Natural killer cell treated with Interleukin-12 subunit alpha and Interleukin-12 subunit beta and Interleukin-15 and Interleukin-18, amount 100 ng/mL, for 72 hours (primary cell): Measurements from ENCODE around the gene TK2. TPM values are rescaled to one million over a fixed set of nuclear protein-coding genes. Genes with fewer than 3 reads are reported as not detected.
"Not testable (repeated sequence)": the region's sequence is repeated elsewhere in the genome, so short reads cannot be mapped to it uniquely, and the experiment has no call there.

Source experiments
- ATAC-seq, 2 donors: fragments of 150-1000 bp; cut with Tn5 transposase in 1 of 2; sonication (Bioruptor Pico), chemical (Tn5 transposase) in 1 of 2; 2 replicates each; pipeline ENCODE4 v1.10.0; 2021
- DNase-seq: peaks from one replicate; pipeline ENCODE4 v3.0.0; 2022; ENCODE audit warnings: low spot score
- H3K27ac Mint-ChIP-seq, 2 donors: 1 replicate in 1 of 2; 2 replicates in 1 of 2; pipeline ENCODE4 v1.8.0; 2022; ENCODE audit warnings: mixed read lengths in 2 of 2, mild to moderate bottlenecking in 1 of 2, moderate library complexity in 1 of 2
- H3K27me3 Mint-ChIP-seq, 2 donors: 1 replicate in 1 of 2; 2 replicates in 1 of 2; pipeline ENCODE4 v1.8.0; 2022; ENCODE audit warnings: mixed read lengths in 2 of 2
- H3K36me3 Mint-ChIP-seq: one replicate; pipeline ENCODE4 v1.8.0; 2022; ENCODE audit warnings: mixed read lengths
- H3K4me1 Mint-ChIP-seq, 2 donors: 1 replicate in 1 of 2; 2 replicates in 1 of 2; pipeline ENCODE4 v1.8.0; 2022; ENCODE audit warnings: low read depth in 2 of 2, mixed read lengths in 2 of 2, mild to moderate bottlenecking in 1 of 2
- H3K4me3 Mint-ChIP-seq: one replicate; pipeline ENCODE4 v1.8.0; 2022; ENCODE audit warnings: mixed read lengths
- H3K9me3 Mint-ChIP-seq: 2 replicates; pipeline ENCODE4 v1.8.0; 2022; ENCODE audit warnings: mixed read lengths
- total RNA-seq, 2 donors: library from RNA; stranded (reverse); gene quantifications; one replicate each; pipeline ENCODE4 v1.2.3, GENCODE V29; 2022

The TK2 gene
- total RNA-seq, 2 donors from 2014 or later: 5.9 to 6.3 TPM

DNA sequence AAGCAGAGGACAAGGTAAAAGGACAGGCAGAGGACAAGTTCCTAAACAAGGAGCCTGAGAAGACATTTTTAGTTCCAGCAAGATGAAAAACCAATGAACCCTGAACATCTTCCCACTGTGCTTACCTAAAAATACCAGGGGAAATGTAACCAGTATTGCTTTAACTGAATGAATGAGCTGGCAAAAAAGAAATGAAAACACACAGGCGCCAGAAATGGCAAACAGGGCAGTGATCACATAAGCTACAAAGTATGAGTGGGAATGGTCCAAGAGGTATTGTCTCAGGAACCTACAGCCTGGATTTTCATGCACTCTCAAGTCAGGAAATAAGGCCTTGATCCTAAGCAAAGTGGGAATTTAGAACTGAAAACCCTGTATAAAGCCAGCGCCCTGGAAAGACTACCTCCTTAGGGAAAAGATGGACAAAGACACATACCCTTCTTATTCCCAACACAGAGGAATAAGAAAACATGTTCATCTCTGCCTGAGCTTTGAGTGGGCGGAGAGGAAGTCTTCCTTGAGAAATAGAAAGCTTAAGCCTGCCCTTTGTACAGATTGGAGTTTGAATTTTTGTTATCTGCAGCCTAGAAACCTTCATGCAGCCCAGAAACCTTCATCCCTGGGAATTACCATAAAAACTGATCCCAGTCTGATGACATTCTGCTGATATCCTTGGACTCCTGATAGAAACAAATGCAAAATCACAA, 31.5 kb upstream of the TK2 start:
- DNase-seq: no peak
- peaks cover 0 to 11% of the 10 kb centered on the region in 2 donors for H3K4me1 Mint-ChIP-seq
- no peak overlapping the region for H3K27ac Mint-ChIP-seq
- peaks cover 18 to 23% of the 10 kb centered on the region in 2 donors for H3K27me3 Mint-ChIP-seq
- H3K4me3 Mint-ChIP-seq: no peak overlapping the region
- ATAC-seq: no peak
- no peaks in the 10 kb centered on the region for H3K9me3 Mint-ChIP-seq
- H3K36me3 Mint-ChIP-seq: no peaks in the 10 kb centered on the region

DNA sequence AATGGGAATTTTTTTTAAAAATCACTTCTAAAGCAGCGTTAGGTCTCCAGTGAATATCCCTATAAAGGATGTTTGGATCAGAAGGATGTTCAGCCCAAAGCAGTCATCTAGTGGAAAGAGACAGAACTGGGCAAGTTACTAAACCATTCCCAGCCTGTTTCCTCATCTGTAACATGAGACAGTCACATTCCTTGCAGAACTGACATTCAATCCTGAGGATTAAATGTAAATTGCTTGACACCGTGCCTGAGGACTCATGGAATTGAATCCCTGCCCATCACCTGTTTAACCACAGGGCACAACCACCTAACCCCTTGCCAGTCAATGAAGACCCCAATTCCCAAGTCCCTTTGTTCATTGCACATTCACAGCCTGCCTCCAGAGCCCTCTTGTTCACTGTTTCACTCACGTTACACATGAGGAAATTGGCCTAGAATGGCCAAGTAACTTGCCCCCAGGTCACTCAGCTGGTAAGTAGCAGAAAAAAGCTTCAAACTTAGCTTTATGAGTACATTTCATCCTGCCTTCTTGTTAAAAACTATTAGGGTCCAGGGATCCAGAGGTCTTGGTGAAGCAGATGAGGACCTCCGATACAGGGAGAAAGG, 30.8 kb upstream of the TK2 start:
- Mint-ChIP-seq H3K9me3 (no peaks in the 10 kb centered on the region), H3K4me1 (peaks cover 0 to 8% of the 10 kb centered on the region in 2 donors), H3K36me3 (no peaks in the 10 kb centered on the region), H3K27ac (no peak overlapping the region), H3K27me3 (peaks cover 18 to 23% of the 10 kb centered on the region in 2 donors), H3K4me3 (no peak overlapping the region)
- DNase-seq (no peak), ATAC-seq (no peak)

DNA sequence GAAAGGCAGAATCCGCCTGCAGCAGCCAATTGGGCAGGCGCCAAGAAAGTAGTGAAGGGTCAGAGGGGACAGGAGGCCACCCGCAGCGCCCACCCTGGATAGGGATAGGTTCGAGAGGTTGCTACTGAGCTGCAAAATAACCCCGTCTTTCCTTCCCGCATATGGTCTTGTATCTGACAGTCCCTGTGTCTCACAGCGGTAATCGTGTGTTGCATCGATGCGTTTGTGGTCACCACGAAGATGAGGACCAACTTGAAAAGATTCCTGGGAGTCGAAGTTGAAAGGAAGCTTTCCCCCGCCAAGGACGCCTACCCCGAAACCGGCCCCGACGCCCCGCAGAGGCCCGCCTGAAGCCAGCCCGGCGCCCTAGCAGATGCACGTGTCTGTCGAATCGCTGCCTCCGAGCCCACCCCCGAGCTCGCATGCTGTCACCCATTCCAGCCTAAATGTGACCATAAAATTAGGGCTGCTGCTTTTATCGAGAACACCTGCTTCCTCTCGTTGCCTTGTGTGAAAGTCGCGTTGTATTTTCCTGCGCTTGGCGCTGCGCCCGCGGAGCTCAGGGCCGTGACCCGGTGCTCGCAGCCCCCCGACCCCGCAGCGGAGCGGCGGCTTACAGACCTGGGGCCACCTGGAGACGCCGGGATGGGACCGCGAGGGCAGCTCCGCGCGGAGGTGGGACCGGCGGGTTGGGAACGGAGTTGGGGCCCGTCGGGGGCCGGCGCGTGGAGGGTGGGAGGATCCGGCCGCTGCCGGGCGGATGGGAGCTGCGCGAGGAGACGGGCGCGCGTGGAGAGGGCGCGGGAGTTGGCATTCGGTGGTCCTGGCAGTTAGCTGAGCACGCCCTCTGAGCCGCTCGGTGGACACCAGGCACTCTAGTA, 29.0 kb upstream of the TK2 start, which contains the start of gene CMTM2:
Gene CMTM2, plus strand, starts transcription at position 813 of the 881 bp plus-strand sequence. CDS start 145 bp downstream, outside the sequence.
- DNase-seq (no peak), ATAC-seq (peak in 1 of 2 donors; percentile 48)
- peak within 1 kb of the TSS; percentile 58 for H3K4me3 Mint-ChIP-seq

DNA sequence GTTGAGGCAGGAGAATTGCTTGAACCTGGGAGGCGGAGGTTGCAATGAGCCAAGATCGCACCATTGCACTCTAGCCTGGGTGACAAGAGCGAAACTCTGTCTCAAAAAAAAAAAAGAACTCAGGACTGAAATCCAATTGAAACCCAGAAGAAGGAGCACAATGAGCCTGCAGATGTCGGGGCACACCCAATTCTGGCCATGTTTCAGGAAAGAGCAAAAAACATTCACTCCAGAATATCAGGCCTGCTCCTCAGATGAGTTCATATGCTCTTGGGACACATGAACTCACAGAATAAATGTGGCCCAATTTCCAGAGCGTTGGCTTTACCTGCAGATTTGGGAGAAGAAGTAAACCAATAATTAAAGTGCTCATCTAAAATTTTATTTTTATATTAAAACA, 26.4 kb upstream of the TK2 start:
- Mint-ChIP-seq H3K27me3 (peaks cover 18 to 23% of the 10 kb centered on the region in 2 donors), H3K9me3 (no peaks in the 10 kb centered on the region), H3K27ac (no peak overlapping the region), H3K4me3 (no peak overlapping the region), H3K36me3 (no peaks in the 10 kb centered on the region), H3K4me1 (peaks cover 19 to 22% of the 10 kb centered on the region in 2 donors)
- ATAC-seq: no peak
- no peak for DNase-seq

More for the DNA sequence above, 29.0 kb upstream of the TK2 start, which contains the start of gene CMTM2:
- Mint-ChIP-seq H3K27me3 (peaks cover 18 to 23% of the 10 kb centered on the region in 2 donors), H3K4me1 (peaks cover 6 to 11% of the 10 kb centered on the region in 2 donors), H3K36me3 (no peaks in the 10 kb centered on the region), H3K9me3 (no peaks in the 10 kb centered on the region), H3K27ac (no peak within 1 kb of the TSS)

DNA sequence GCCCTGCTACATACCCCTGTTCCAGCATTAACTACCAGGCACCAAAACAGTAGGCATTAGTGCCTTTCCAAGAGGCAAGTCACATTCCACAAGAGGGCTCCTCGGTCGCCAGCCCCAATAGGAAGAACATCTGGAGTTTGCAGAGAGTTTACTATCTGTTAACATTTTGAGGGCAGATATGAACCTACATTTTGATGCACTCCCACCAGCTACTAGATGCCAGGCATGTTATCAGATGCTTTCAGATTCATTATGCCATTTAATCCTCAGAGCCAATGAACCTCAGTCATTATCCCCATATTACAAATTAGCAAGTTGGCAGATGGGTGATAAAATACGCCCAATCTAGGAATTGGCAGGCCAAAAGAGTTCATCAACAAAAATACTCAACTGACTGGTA, 25.1 kb upstream of the TK2 start:
- Mint-ChIP-seq H3K4me1 (peaks cover 19 to 25% of the 10 kb centered on the region in 2 donors), H3K9me3 (no peaks in the 10 kb centered on the region), H3K27me3 (peaks cover 17 to 18% of the 10 kb centered on the region in 2 donors), H3K27ac (no peak overlapping the region), H3K36me3 (no peaks in the 10 kb centered on the region), H3K4me3 (no peak overlapping the region)
- ATAC-seq (no peak), DNase-seq (no peak)

DNA sequence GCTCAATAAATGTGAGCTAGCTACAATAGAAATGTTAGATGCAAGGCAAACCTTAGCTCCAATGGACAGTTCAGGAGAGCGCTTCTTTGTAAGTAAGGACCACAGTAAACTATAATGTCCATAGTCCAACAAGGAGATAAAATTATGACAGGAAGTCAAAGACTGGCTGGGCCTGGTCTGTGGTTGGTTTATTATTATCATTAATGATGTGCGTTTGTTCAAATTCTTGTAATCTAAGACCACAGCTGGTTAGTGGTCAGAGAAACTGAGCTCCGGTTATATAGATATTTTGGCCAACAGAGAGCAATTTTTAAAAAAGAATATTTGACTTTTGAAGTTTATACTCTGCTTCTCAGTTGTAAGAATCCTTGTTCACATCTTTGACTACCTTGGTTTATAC, 24.6 kb upstream of the TK2 start:
- Mint-ChIP-seq H3K27ac (no peak overlapping the region), H3K9me3 (no peaks in the 10 kb centered on the region), H3K36me3 (no peaks in the 10 kb centered on the region), H3K27me3 (peaks cover 14 to 18% of the 10 kb centered on the region in 2 donors), H3K4me3 (no peak overlapping the region), H3K4me1 (peaks cover 25% of the 10 kb centered on the region in 2 donors)
- ATAC-seq (no peak), DNase-seq (no peak)

DNA sequence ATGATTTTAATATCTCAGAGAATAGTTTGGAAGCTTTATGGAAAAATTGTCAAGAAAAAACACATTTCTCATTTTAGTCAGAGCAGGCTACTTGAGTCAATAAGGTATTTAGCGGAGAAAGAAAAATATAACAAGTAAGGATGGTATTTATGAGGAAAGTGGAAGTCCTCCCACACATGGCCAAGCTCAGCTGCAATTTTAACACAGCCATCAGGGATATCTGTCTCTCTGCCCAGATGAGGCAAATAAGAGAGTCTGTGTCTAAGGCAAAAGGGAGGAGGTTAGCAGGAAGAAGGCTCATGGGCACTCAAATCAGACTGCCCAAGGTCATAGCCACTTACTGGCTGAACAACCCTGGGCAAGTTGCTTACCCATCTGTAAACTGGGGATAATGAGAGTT, 24.2 kb upstream of the TK2 start:
- H3K4me3 Mint-ChIP-seq: no peak overlapping the region
- no peak for DNase-seq
- no peak overlapping the region for H3K27ac Mint-ChIP-seq
- no peak for ATAC-seq
- H3K36me3 Mint-ChIP-seq: no peaks in the 10 kb centered on the region
- peaks cover 27 to 29% of the 10 kb centered on the region in 2 donors for H3K4me1 Mint-ChIP-seq
- no peaks in the 10 kb centered on the region for H3K9me3 Mint-ChIP-seq
- H3K27me3 Mint-ChIP-seq: peaks cover 13 to 18% of the 10 kb centered on the region in 2 donors

DNA sequence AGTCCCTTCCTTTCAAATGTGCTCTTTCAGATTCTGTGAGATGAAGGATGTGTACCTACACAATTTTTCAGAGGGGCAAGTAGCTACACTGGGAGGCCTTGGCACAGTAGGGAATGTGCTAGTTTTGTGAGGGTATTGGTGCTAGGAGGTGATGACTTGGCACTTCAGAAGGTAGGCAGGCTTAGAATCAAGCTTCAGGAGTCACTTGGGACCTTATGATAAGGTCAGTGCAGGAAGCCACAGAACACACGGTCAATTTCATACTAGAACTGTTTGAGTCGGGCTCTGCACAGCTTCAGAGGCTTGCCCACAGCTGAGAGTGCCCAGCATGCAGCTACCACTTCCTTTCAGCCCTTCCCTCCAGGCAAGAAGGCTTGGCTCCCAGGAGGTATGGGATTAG, 22.4 kb upstream of the TK2 start:
- DNase-seq (no peak), ATAC-seq (no peak)
- peak overlapping the region; percentile 58 to 62 for H3K27ac Mint-ChIP-seq
- H3K4me1 Mint-ChIP-seq: peaks cover 25 to 31% of the 10 kb centered on the region in 2 donors
- H3K9me3 Mint-ChIP-seq: no peaks in the 10 kb centered on the region
- no peak overlapping the region for H3K4me3 Mint-ChIP-seq
- peaks cover 1 to 4% of the 10 kb centered on the region in 2 donors for H3K27me3 Mint-ChIP-seq
- peaks cover 6% of the 10 kb centered on the region for H3K36me3 Mint-ChIP-seq

DNA sequence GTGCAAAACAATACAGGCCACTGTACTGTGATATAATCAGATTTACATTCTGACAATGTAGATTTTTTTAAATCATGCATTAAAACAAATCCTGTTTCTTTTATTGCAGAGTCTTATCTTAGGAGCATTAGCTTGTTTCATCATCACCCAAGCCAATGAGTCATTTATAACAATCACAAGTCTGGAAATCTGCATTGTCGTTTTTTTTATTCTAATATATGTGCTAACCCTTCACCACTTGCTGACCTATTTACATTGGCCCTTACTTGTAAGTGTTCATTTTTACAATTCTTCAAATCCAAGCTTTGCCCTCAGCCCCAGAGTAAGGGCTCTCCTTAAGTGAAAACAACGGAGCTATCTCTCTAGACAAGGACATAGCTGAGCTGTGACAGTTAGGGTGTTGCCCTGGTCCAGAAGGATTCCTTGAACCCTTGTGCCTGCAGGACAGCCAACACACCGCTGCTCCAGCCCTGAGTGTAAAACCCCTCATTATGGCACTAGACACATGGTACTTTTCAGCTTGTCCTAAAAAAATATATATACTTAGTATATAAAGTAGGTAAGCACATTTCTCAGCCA, 20.0 kb upstream of the TK2 start:
- H3K4me3 Mint-ChIP-seq: no peak overlapping the region
- no peak overlapping the region for H3K27ac Mint-ChIP-seq
- peaks cover 11% of the 10 kb centered on the region for H3K36me3 Mint-ChIP-seq
- H3K9me3 Mint-ChIP-seq: no peaks in the 10 kb centered on the region
- no peaks in the 10 kb centered on the region for H3K27me3 Mint-ChIP-seq
- no peak for DNase-seq
- peaks cover 28 to 37% of the 10 kb centered on the region in 2 donors for H3K4me1 Mint-ChIP-seq
- peak; percentile 56 to 57 for ATAC-seq

DNA sequence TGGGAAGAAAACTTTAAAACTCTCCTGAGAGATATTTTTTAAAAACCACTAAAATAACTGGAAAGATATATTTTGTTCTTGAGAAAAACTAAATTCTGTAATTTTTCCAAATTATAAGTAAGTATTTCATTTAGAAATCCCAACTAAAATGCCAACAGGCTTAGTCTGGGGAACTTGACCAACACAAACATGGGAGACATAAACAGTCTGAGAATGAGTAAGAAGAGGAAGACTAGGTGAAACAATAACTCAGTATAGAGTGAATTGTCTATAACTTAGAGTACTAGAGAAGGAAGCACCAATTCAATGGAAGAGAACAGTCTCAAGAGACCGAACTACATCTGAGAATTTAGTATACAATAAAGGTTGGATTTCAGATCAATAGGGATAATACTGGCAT, 19.2 kb upstream of the TK2 start:
- peaks cover 27 to 38% of the 10 kb centered on the region in 2 donors for H3K4me1 Mint-ChIP-seq
- H3K27me3 Mint-ChIP-seq: no peaks in the 10 kb centered on the region
- no peaks in the 10 kb centered on the region for H3K9me3 Mint-ChIP-seq
- ATAC-seq (no peak), DNase-seq (no peak)
- H3K27ac Mint-ChIP-seq: peak overlapping the region in 1 of 2 donors; percentile 56
- H3K36me3 Mint-ChIP-seq: peaks cover 15% of the 10 kb centered on the region
- no peak overlapping the region for H3K4me3 Mint-ChIP-seq

DNA sequence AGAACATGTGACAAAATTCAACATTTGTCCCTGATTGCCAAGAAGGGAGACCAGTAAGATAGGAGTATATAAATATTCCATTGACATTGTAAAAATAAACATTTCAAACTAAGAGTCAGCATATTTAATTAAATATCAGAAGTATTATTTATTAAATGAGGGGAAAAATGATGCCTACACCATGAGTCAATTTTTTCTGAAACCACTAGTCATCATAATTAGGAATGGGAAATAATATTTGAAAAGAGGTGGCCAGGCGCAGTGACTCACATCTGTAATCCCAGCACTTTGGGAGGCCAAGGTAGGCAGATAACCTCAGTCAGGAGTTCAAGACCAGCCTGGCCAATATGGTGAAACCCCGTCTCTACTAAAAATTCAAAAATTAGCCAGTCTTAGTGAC, 18.4 kb upstream of the TK2 start:
- Mint-ChIP-seq H3K4me1 (peaks cover 31 to 44% of the 10 kb centered on the region in 2 donors), H3K27me3 (no peaks in the 10 kb centered on the region), H3K9me3 (no peaks in the 10 kb centered on the region), H3K4me3 (no peak overlapping the region), H3K27ac (peak overlapping the region in 1 of 2 donors; percentile 45), H3K36me3 (peaks cover 15% of the 10 kb centered on the region)
- DNase-seq (no peak), ATAC-seq (no peak)

DNA sequence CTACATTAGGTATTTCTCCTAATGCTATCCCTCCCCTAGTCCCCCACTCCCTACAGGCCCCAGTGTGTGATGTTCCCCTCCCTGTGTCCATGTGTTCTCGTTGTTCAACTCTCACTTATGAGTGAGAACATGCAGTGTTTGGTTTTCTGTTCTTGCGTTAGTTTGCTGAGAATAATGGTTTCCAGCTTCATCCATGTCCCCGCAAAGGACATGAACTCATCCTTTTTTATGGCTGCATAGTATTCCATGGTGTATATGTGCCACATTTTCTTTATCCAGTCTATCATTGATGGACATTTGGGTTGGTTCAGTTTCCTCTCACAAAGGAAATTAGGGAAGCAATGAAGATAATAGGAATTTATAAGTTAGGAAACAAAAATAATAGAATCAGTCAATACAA, 17.3 kb upstream of the TK2 start:
- H3K9me3 Mint-ChIP-seq, H3K27me3 Mint-ChIP-seq, H3K4me3 Mint-ChIP-seq, ATAC-seq, DNase-seq: not testable (repeated sequence)
- Mint-ChIP-seq H3K27ac (peak overlapping the region in 1 of 2 donors; percentile 45), H3K36me3 (peaks cover 15% of the 10 kb centered on the region), H3K4me1 (peaks cover 35 to 51% of the 10 kb centered on the region in 2 donors)
